Limb (tissue), 2 donors: ENCODE data around the gene ZFYVE9.
"Not testable (repeated sequence)": the region's sequence is repeated elsewhere in the genome, so short reads cannot be mapped to it uniquely, and the experiment has no call there.

Source experiments
- DNase-seq, 2 donors: peaks; one replicate each; pipeline ENCODE4 v3.0.0-alpha.2; 2016; ENCODE audit errors: extremely low spot score in 2 of 2

The ZFYVE9 gene

DNA sequence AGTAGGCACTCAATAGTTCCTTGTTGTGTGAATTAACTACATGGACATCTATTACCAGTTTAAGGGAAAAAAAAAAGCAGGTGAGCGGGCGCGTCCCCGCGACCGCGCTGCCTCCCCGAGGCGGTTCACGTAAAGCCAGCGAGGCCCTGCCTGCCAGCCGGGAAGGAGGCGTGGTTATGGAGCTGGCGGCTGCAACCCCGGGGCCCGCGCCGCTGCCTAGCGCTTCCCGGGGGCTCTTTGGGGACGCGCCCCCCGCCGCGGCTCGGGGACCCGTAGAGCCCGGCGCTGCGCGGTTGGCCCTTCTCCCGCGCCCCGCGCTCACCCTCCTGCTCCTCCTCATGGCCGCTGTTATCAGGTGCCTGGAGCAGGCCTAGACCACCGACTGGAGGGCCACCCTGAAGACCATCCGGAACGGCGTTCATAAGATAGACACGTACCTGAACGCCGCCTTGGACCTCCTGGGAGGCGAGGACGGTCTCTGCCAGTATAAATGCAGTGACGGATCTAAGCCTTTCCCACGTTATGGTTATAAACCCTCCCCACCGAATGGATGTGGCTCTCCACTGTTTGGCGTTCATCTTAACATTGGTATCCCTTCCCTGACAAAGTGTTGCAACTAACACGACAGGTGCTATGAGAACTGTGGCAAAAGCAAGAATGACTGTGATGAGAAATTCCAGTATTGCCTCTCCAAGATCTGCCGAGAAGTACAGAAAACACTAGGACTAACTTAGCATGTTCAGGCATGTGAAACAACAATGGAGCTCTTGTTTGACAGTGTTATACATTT is 226.7 kb downstream of the ZFYVE9 start:
- DNase-seq = peak; percentile 43 to 71

DNA sequence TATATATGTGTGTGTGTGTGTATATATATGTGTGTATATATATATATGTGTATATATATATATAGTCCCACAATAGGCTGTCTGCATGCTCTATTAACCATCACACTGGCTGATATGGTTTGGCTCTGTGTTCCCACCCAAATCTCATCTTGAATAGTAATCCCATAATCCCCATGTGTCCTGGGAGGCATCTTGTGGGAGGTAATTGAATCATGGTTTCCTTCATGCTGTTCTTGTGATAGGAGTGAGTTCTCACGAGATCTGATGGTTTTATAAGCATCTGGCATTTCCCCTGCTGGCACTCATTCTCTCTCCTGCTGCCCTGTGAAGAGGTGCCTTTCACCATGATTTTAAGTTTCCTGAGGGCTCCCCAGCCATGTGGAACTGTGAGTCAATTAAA is 228.0 kb downstream of the ZFYVE9 start:
- DNase-seq = not testable (repeated sequence)

DNA sequence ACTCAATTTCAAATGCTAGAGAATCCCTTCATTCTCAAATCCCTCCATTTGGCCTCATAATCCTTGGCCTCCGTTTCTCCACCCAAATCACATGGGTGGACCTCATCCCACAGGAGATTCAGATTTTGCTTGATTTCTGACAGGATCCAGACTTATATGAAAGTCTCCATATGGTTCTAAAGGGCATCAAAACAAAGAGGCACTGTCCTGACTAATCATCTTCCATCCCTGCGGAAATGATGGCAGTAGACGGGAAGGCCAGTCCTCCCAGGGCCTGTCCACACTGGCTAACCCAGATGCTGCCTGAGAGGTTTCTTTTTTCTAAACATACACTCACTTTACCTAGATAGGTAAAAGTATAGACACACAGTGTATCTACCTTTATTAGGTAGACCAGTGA is 243.5 kb downstream of the ZFYVE9 start:
- no peak for DNase-seq

DNA sequence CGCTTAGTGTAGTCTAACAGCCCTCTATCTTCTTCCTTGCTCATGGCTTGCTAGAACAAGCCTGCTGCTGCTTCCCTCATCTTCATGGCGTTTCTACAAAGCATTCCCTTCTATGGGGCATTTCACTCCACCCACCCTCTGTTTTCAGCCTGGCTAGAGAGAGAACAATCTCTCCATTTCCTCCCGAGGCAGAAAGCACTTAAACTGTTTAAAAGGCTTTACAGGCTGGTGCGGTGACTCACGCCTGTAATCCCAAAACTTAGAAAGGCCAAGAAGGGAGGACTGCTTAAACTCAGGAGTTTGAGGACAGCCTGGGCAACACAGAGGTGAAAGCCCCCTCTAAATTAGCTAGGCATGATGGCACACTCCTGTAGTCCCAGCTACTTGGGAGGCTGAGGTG is 244.6 kb downstream of the ZFYVE9 start:
- no peak for DNase-seq

DNA sequence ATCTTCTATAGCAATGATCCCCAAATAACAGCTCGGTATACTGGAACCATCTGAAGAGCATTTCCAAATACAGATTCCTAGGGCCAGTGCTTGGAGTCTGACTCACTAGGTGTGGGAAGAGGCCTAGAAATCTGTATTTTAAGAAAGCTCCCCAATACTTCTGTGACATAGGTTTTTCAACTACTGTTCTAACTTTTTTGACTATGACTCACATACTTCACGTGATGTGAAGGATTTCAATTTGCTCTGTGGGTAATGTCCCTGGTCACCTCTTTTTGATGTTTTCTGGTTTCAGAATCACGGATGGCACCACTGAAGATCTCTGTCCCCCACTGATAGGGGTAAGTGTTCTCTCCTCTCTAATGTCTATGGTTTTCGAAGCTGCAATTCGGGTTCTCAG is 251.3 kb downstream of the ZFYVE9 start:
- no peak for DNase-seq
